Neural cell (in vitro differentiated cells): Measurements from ENCODE around the gene GSTO2. TPM values are rescaled to one million over a fixed set of nuclear protein-coding genes. Genes with fewer than 3 reads are reported as not detected.

Experiments used
- H2AFZ ChIP-seq: fragments of 200-600, 300-800 bp; sonication (generic), shearing (Covaris generic); 2 replicates; pipeline ENCODE4 v1.6.0; 2014; ENCODE audit warnings: low read depth, mild to moderate bottlenecking, antibody characterized with exemption, low read length, moderate library complexity
- H3F3A ChIP-seq: fragments of 200-600 bp; shearing (Covaris generic); 2 replicates; pipeline ENCODE4 v1.6.1; 2016; ENCODE audit warnings: mild to moderate bottlenecking, moderate library complexity, mixed read lengths, antibody characterized with exemption, low read length; ENCODE audit not compliant: insufficient read depth, poor library complexity, severe bottlenecking
- H3K27ac ChIP-seq: fragments of 200-600, 300-800 bp; sonication (generic), shearing (Covaris generic); 2 replicates; pipeline ENCODE4 v1.5.1; 2014; ENCODE audit warnings: mild to moderate bottlenecking, low read length, moderate library complexity
- H3K27me3 ChIP-seq: fragments of 300-800, 200-600 bp; sonication (generic), shearing (Covaris generic); 2 replicates; pipeline ENCODE4 v1.6.0; 2014; ENCODE audit warnings: mild to moderate bottlenecking, low read depth, low read length, moderate library complexity; ENCODE audit not compliant: insufficient read depth
- H3K36me3 ChIP-seq: fragments of 300-800, 200-600 bp; sonication (generic), shearing (Covaris generic); 2 replicates; pipeline ENCODE4 v1.5.1; 2014; ENCODE audit warnings: mild to moderate bottlenecking, antibody characterized with exemption, low read length, moderate library complexity; ENCODE audit not compliant: insufficient read depth
- H3K4me2 ChIP-seq: fragments of 300-800, 200-600 bp; sonication (generic), shearing (Covaris generic); 2 replicates; pipeline ENCODE4 v1.6.0; 2014; ENCODE audit warnings: mild to moderate bottlenecking, low read length
- H3K4me3 ChIP-seq: fragments of 300-800, 200-600 bp; sonication (generic), shearing (Covaris generic); 2 replicates; pipeline ENCODE4 v1.5.1; 2014; ENCODE audit warnings: mild to moderate bottlenecking, low read length, moderate library complexity
- H3K79me2 ChIP-seq: fragments of 200-600 bp; shearing (Covaris generic); replicated peaks from 2 replicates; pipeline ENCODE4 v1.6.0; 2014; ENCODE audit warnings: mild to moderate bottlenecking, low read length, moderate library complexity; ENCODE audit not compliant: insufficient read depth
- H3K9ac ChIP-seq: fragments of 300-800, 200-600 bp; sonication (generic), shearing (Covaris generic); 2 replicates; pipeline ENCODE4 v1.6.1; 2016; ENCODE audit warnings: mild to moderate bottlenecking, low read length, mixed read lengths
- H3K9me2 ChIP-seq: fragments of 200-600 bp; shearing (Covaris generic); 2 replicates; pipeline ENCODE4 v1.6.1; 2016; ENCODE audit warnings: mild to moderate bottlenecking, low read length, mixed read lengths; ENCODE audit not compliant: insufficient read depth
- H3K9me3 ChIP-seq: fragments of 200-600, 300-800 bp; sonication (generic), shearing (Covaris generic); 2 replicates; pipeline ENCODE4 v1.6.1; 2016; ENCODE audit warnings: mild to moderate bottlenecking, mixed run types, low read length, moderate library complexity, mixed read lengths
- H4K20me1 ChIP-seq: fragments of 200-600 bp; shearing (Covaris generic); 2 replicates; pipeline ENCODE4 v1.6.1; 2016; ENCODE audit warnings: mild to moderate bottlenecking, mixed run types; ENCODE audit not compliant: insufficient read depth
- CTCF ChIP-seq: fragments of 450-650 bp; IDR thresholded peaks from 2 replicates; pipeline ENCODE4 v1.5.1; 2014; ENCODE audit warnings: antibody characterized with exemption, mild to moderate bottlenecking, moderate library complexity; ENCODE audit not compliant: poor library complexity, severe bottlenecking
- EP300 ChIP-seq: fragments of 450-650 bp; conservative IDR thresholded peaks from 2 replicates; pipeline ENCODE4 v1.6.1; 2014; ENCODE audit warnings: antibody characterized with exemption, mild to moderate bottlenecking, moderate library complexity; ENCODE audit not compliant: poor library complexity, severe bottlenecking
- EZH2 ChIP-seq: fragments of 200-600, 300-800 bp; shearing (Covaris generic), sonication (generic); IDR thresholded peaks from 2 replicates; pipeline ENCODE4 v1.6.1; 2014; ENCODE audit warnings: antibody characterized with exemption, low read length, borderline replicate concordance, mild to moderate bottlenecking; ENCODE audit not compliant: insufficient read depth, poor library complexity, severe bottlenecking
- MXI1 ChIP-seq: fragments of 450-650 bp; conservative IDR thresholded peaks from 2 replicates; pipeline ENCODE4 v1.6.1; 2014; ENCODE audit warnings: antibody characterized with exemption, mild to moderate bottlenecking; ENCODE audit not compliant: poor library complexity, severe bottlenecking
- POLR2AphosphoS5 ChIP-seq: IDR thresholded peaks from 2 replicates; pipeline ENCODE4 v1.6.1; 2012
- RAD21 ChIP-seq: fragments of 450-650 bp; conservative IDR thresholded peaks from 2 replicates; pipeline ENCODE4 v1.6.1; 2014; ENCODE audit warnings: antibody characterized with exemption, mild to moderate bottlenecking, moderate library complexity
- REST ChIP-seq: IDR thresholded peaks from 2 replicates; pipeline ENCODE4 v1.6.1; 2012; ENCODE audit warnings: borderline replicate concordance
- SMC3 ChIP-seq: fragments of 450-650 bp; conservative IDR thresholded peaks from 2 replicates; pipeline ENCODE4 v1.6.1; 2014; ENCODE audit warnings: antibody characterized with exemption, mild to moderate bottlenecking, moderate library complexity; ENCODE audit not compliant: poor library complexity
- TAF1 ChIP-seq: IDR thresholded peaks from 2 replicates; pipeline ENCODE4 v1.6.1; 2012; ENCODE audit warnings: low read depth
- polyA plus RNA-seq: library from polyadenylated mRNA; depleted of rRNA; stranded (reverse); fragments of >200 nt; gene quantifications from 2 replicates; pipeline ENCODE4 v1.2.3, GENCODE V29; 2014

Gene GSTO2
- polyA plus RNA-seq, 1 donor from 2014 or later: 0.53 TPM

- no peaks in the 10 kb centered on the region for H4K20me1 ChIP-seq
- no peaks in the 10 kb centered on the region for H3K79me2 ChIP-seq
- no peak overlapping the region for H3K4me2 ChIP-seq
- no peak overlapping the region for H3K9ac ChIP-seq
- H3K9me3 ChIP-seq: no peaks in the 10 kb centered on the region
- peaks cover 23% of the 10 kb centered on the region for H3K27me3 ChIP-seq
- H3K36me3 ChIP-seq: no peaks in the 10 kb centered on the region
- H3K27ac ChIP-seq: no peak overlapping the region
- no peaks in the 10 kb centered on the region for H3K9me2 ChIP-seq
- no peak overlapping the region for H3K4me3 ChIP-seq
- H3F3A ChIP-seq: no peaks in the 10 kb centered on the region
- TF ChIP-seq MXI1 (no peak), SMC3 (no peak), CTCF (no peak), RAD21 (no peak), TAF1 (no peak), POLR2AphosphoS5 (no peak), EP300 (no peak), REST (no peak), EZH2 (no peak)
- H2AFZ ChIP-seq: no peak overlapping the region
These were observed 18.6 kb upstream of the GSTO2 start for GRCh38 chr10:104250371-104250770.

GRCh38 chr10:104251443-104251842 lies 17.5 kb upstream of the GSTO2 start:
- H3K9me3 ChIP-seq: no peaks in the 10 kb centered on the region
- H3K4me3 ChIP-seq: no peak overlapping the region
- H3K36me3 ChIP-seq: no peaks in the 10 kb centered on the region
- H3K4me2 ChIP-seq: no peak overlapping the region
- peaks cover 33% of the 10 kb centered on the region for H3K27me3 ChIP-seq
- no peak overlapping the region for H3K27ac ChIP-seq
- H3K79me2 ChIP-seq: no peaks in the 10 kb centered on the region
- H3F3A ChIP-seq: no peaks in the 10 kb centered on the region
- no peaks in the 10 kb centered on the region for H4K20me1 ChIP-seq
- no peak for TF ChIP-seq CTCF
- no peak for TF ChIP-seq POLR2AphosphoS5
- no peak for TF ChIP-seq REST
- TF ChIP-seq TAF1: no peak
- no peak for TF ChIP-seq EZH2
- TF ChIP-seq MXI1: no peak
- no peak for TF ChIP-seq RAD21
- TF ChIP-seq SMC3: no peak
- no peak for TF ChIP-seq EP300
- no peak overlapping the region for H2AFZ ChIP-seq
- H3K9me2 ChIP-seq: no peaks in the 10 kb centered on the region
- H3K9ac ChIP-seq: no peak overlapping the region
